HCEC 1CT (cell line): ENCODE measurements around the gene VPS37D.
A peak's percentile ranks its signal among the peaks of the same experiment; 100 is the strongest.
"Not testable (repeated sequence)": the region's sequence is repeated elsewhere in the genome, so short reads cannot be mapped to it uniquely, and the experiment has no call there.

Experiments
- DNase-seq: peaks from one replicate; pipeline ENCODE4 v3.0.0-alpha.2; 2017

The VPS37D gene

GRCh38 chr7:73707045-73707631 is 39.5 kb downstream of the VPS37D start:
- DNase-seq: no peak

DNA sequence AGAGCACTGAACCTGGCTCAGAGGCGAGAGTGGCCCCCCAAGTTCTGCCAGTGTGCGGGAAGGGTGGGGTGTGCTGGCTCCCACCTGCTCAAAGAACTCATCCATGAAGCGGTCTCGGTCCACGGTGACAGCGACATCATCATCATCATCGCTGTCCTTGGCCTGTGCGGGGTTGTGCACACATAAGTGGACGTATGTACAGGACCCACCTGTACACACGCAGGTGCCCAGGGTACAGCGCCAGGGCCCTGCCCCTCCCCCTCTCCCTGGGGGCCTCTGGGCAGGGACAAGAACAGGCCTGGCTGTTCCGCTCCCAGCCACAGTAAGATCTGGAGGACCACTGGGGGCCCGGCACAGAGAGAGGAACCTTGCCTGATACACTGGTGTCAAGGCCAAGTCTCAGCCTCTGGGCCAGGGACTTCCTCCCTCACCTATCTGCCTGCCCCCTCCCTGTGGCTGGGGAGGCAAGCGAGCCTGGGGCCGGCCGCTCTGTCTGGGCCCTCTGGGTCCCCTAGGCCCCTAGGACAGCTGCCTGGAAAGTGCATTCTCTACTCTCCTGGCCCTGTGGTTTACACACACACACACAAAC is 41.4 kb downstream of the VPS37D start:
- DNase-seq: no peak

DNA sequence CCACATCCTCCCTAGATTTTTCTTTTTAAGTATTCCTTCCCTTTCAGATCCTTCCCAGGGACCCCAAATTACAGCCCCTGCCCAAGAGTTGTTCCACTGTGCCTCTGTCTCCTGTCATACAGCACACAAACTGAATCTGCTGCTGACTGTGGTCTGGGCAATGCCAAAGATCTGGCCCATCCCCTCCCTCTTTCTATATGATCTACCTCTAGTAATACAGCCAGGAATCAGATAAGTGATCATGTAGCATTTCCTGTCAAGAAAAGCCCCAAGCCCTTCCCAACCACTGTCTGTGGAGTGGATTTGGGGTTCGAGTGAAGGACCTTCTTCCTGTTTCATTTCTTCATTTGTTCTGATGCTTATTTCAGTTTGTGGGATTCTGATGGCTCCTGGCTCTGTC is 45.1 kb downstream of the VPS37D start:
- DNase-seq: no peak

DNA sequence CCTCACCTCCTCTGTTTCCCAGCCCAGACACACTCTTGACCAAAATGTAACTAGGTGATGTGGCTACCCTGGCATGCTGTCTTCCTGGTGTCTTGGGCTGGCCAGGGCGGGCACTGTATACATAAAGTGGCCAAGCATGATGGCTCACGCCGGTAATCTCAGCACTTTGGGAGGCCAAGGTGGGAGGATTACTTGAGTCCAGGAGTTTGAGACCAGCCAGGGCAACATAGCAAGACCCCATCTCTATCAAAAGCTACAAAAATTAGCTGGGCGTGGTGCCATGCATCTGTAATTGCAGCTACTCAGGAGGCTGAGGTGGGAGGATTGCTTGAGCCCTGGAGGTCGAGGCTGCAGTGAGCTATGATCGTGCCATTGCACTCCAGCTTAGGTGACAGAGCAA is 45.7 kb downstream of the VPS37D start:
- DNase-seq: not testable (repeated sequence)

GRCh38 chr7:73715648-73716317 is 48.2 kb downstream of the VPS37D start:
- DNase-seq: peak; percentile 97

GRCh38 chr7:73716318-73716890 is 48.8 kb downstream of the VPS37D start:
- DNase-seq: no peak

DNA sequence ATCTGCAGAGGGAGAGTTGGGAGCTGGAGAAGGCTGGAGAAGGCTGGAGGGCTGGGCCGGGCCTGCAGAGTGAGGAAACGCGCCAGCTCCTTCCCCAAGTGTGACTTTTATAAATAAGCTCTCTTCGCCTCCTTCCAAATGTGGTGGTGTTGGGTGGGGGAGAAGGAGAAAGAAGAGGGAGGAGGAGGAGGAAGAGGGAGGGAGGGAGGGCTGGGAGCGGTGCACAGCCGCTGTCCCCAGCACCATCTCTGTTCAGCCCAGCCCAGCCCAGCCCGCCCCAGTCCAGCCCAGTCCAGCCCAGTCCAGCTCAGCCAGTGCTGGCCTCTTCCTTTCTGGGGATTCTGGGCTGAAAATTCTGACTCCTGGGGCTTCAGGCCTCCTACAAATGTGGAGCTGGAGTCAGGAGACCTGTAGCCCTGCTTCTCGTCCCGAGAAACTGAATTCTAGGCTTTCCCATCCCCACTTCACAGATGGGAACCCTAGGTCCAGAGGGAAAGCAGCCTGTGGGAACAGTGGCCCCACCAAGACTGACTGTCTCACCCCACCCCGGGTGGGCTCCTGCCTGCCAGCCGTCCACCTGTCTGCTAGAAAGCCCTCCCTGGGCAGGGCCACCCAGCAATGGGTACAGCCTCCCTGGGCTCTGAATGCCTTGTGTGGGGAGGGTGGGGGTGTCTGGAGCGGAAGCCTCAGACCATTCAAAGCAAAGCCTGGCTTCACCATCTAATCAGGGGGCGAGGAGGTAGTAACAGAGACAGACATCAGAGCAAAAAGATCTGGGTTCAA is 49.6 kb downstream of the VPS37D start:
- DNase-seq: no peak

DNA sequence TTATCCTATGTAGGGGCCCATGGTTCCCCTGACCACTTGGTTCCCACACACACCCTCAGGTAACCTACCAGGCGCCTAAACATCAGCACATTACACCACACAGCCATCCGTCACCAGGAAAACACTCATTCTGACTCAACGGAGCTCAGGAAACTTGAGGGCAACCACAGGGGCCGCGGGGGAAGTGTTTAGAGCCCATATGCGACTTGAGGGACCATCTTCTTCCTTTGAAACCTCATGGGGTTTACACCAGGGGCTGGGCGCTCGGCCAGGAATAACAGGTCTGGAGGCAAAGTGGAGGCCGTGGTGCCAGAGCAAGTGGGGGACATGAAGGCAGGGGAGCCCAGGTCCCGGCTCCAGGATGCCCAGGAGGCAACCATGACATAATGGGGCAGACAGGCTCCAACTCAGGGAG is 50.4 kb downstream of the VPS37D start:
- peak; percentile 91 for DNase-seq

- DNase-seq: no peak
These were observed 50.8 kb downstream of the VPS37D start for GRCh38 chr7:73718438-73718881.

GRCh38 chr7:73718905-73719805 is 51.5 kb downstream of the VPS37D start, which contains the start of gene STX1A:
TSS of gene STX1A (minus strand) at chr7:73719669. CDS start at chr7:73719631, 38 bp downstream.
- peak; percentile 76 for DNase-seq

- no peak for DNase-seq
These were observed 52.2 kb downstream of the VPS37D start for GRCh38 chr7:73719806-73720169.

DNA sequence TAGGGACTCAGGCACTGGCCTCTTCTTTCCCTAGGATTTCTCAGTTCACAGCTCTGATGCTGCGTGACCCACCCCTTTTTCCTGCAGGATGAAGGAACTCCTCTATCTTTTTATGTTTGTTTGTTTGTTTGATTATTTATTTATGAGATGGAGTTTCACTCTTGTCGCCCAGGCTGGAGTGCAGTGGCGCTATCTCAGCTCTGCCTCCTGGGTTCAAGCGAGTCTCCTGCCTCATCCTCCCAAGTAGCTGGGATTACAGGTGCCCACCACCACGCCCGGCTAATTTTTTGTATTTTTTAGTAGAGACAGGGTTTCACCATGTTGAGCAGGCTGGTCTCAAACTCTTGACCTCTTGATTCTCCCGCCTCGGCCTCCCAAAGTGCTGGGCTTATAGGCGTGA is 52.8 kb downstream of the VPS37D start:
- DNase-seq: not testable (repeated sequence)

DNA sequence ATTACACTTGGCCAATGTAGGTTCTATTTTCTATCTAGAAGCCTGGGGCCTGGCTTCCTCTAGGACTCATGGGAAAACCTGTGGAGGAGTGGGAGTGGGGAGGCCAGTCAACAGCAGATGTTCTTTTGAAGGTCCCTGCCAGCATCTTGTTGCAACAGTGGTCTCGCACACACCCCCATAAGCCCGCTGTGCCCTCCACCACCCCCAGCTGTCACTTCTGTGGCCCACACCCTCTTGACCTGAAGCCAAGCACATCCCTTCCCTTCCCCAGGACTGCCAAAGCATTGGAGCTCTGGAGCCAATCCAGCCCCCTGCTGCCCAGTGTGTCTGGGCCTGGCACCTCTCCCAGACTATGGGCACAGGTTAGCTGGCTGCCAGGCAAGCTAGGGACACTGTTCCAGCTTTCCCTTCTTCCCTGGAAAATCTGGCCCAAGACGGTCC is 53.8 kb downstream of the VPS37D start:
- no peak for DNase-seq
